Mucosa of rectum (tissue), 2 donors: Measurements from ENCODE around the gene ATP6V0E2.
"Not testable (repeated sequence)": the region's sequence is repeated elsewhere in the genome, so short reads cannot be mapped to it uniquely, and the experiment has no call there.

Experiments
- H3K27ac ChIP-seq, 2 donors: one replicate each; pipeline ENCODE4 v1.7.0; 2013; ENCODE audit warnings: inconsistent platforms in 2 of 2, low read depth in 2 of 2, low read length in 2 of 2
- H3K27me3 ChIP-seq, 2 donors: one replicate each; pipeline ENCODE4 v1.7.0; 2013; ENCODE audit warnings: low read length in 2 of 2; ENCODE audit not compliant: control insufficient read depth in 2 of 2, insufficient read depth in 2 of 2
- H3K36me3 ChIP-seq, 2 donors: one replicate each; pipeline ENCODE4 v1.7.0; 2013; ENCODE audit warnings: low read length in 2 of 2; ENCODE audit not compliant: control insufficient read depth in 2 of 2, insufficient read depth in 2 of 2
- H3K4me1 ChIP-seq, 2 donors: one replicate each; pipeline ENCODE4 v1.7.0; 2013; ENCODE audit warnings: low read length in 2 of 2, mild to moderate bottlenecking in 1 of 2; ENCODE audit not compliant: control insufficient read depth in 2 of 2, insufficient read depth in 2 of 2
- H3K4me3 ChIP-seq, 2 donors: one replicate each; pipeline ENCODE4 v1.7.0; 2013; ENCODE audit warnings: low read length in 2 of 2
- H3K9ac ChIP-seq, 2 donors: one replicate each; pipeline ENCODE4 v1.7.0; 2013; ENCODE audit warnings: low read length in 2 of 2, low read depth in 1 of 2, mild to moderate bottlenecking in 1 of 2
- H3K9me3 ChIP-seq, 2 donors: one replicate each; pipeline ENCODE4 v1.7.0; 2013; ENCODE audit warnings: low read length in 2 of 2; ENCODE audit not compliant: control insufficient read depth in 2 of 2
- donor health status: healthy.
- donor health status: Normal muscosa, but diverticular disease.

ATP6V0E2 gene

DNA sequence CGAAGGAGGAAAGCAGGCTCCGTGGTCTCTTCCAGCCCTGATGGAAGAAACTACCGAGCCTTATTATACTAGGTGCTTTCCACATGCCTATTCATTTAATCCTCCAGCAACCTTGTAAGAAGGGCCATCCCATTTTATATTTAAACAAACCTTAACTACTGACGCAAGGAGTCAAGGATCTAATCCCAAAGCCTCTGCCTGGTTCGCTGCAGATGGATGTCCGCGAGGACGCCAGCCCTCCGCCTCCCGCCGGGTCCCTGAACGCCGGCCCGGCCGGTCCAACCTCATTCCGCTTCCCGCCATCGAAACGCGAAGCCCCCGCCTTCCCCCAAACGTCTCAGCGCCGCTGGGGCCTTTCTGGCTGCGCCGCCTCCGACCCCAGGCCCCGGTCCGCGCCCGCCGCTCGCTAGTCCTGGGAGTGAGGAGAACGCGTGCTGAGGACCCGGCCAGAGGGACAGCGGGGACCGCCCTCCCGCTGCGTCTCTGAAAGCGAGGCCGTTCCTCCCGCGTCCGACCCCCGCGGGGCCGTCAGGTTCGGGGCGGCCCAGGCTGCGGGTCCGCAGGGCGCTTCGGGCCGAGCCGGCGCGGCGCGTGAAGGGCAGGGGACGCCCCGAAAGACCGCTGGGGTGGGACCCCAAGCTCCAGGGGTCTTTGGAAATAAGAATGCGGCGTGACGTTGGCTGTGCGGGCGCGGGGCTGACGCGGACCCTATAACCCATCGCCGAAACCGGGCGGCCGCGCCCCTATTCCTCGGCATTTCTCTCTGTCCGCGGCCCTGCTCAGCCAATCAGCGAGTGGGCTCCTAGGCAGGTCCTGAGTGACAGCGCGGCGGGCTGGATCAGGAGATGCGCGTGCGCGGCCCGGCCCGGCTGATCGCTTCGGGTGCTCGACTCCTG is at the start of gene ATP6V0E2:
Gene ATP6V0E2 (plus strand): TSS at position 896 of the 896 bp plus-strand sequence. CDS start 97 bp downstream, outside the sequence.
- Histone ChIP-seq H3K9ac (peak within 1 kb of the TSS; percentile 70 to 80), H3K4me1 (peaks cover 5 to 21% of the 10 kb centered on the region in 2 donors), H3K36me3 (no peaks in the 10 kb centered on the region), H3K27me3 (no peaks in the 10 kb centered on the region), H3K27ac (peak within 1 kb of the TSS; percentile 64 to 82), H3K9me3 (no peaks in the 10 kb centered on the region), H3K4me3 (peak within 1 kb of the TSS; percentile 68 to 76)

DNA sequence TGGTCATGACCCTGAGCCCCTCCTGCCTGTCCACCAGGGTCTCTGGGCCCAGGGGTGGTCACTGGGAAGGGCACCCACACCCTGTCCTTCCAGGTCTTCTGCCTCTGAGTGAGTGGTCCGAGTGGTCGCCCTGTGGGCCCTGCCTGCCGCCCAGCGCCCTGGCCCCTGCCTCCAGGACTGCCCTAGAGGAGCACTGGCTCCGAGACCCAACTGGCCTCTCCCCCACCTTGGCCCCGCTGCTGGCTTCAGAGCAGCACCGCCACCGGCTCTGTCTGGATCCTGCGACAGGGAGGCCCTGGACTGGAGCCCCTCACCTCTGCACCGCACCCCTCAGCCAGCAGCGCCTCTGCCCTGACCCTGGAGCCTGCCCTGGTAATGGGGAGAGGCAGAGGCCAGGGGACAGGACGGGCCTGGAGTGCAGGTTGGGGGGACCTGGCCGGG is 49.4 kb upstream of the ATP6V0E2 start:
- no peaks in the 10 kb centered on the region for H3K36me3 ChIP-seq
- H3K4me3 ChIP-seq: no peak overlapping the region
- peaks cover 0 to 2% of the 10 kb centered on the region in 2 donors for H3K27me3 ChIP-seq
- peaks cover 7 to 10% of the 10 kb centered on the region in 2 donors for H3K4me1 ChIP-seq
- H3K27ac ChIP-seq: no peak overlapping the region
- no peak overlapping the region for H3K9ac ChIP-seq
- no peaks in the 10 kb centered on the region for H3K9me3 ChIP-seq

DNA sequence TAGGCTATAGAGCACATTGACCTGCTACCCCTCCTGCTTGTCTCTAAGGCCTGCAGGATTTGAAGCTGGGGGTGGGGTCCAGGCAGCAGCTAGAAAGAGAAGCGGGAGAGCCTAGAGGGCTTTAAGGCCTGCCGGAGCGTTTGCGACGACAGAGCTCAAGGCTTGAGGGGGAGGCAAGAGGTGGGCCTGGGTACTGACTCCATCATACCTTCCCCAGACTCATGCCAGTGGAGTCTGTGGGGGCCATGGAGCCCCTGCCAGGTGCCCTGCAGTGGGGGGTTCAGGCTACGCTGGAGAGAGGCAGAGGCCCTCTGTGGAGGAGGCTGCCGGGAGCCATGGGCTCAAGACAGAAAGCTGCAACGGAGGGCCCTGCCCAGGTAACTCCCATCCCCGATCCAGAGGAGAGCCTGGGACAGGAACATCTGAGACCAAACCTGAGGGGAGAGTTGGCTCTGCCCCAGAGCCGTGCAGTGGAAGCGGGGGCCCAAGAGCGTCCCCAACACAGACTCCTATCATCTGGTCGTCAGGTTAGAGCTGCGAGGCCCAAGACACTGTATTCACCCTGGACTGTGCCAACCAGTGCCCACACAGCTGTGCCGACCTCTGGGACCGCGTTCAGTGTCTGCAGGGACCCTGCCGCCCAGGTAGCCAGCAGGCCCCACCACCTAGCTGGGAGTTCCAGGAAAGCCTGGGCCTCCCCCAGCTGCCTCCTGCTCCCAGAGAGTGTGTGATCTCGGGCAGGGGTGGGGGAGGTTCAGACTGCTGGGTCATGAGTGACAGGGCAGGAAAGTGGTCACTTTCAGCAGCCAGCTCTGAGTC is 48.8 kb upstream of the ATP6V0E2 start:
- Histone ChIP-seq H3K27ac (no peak overlapping the region), H3K4me3 (no peak overlapping the region), H3K36me3 (no peaks in the 10 kb centered on the region), H3K4me1 (peaks cover 7 to 10% of the 10 kb centered on the region in 2 donors), H3K27me3 (peaks cover 0 to 2% of the 10 kb centered on the region in 2 donors), H3K9me3 (no peaks in the 10 kb centered on the region), H3K9ac (no peak overlapping the region)

DNA sequence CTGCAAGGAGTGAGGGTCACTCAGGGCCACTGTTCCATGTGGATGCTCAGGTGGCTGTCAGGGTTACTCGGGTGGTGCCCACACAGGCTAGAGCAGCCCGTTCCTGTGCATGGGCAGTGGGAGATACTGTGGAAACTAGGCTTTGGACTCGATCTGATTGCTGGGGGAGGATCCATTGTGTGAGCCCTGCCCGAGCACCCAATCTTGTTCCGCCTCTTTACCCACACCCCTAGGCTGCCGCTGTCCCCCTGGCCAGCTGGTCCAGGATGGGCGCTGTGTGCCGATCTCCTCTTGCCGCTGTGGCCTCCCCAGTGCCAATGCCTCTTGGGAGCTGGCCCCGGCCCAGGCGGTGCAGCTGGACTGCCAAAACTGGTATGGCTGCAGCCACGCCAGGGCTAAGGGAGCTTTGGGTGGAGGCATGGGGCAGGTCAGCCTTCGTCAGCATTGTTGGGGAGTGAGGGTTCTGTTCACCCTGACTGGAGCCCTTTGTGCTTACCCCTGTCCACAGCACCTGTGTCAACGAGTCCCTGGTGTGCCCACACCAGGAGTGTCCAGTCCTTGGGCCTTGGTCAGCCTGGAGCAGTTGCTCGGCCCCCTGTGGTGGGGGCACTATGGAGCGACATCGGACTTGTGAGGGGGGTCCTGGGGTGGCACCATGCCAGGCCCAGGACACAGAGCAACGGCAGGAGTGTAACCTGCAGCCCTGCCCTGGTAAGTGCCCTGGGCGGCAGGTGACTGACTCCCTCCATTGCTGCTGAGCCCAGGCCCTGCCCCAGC is 48.0 kb upstream of the ATP6V0E2 start:
- H3K9ac ChIP-seq: no peak overlapping the region
- H3K4me3 ChIP-seq: no peak overlapping the region
- H3K4me1 ChIP-seq: peaks cover 7 to 10% of the 10 kb centered on the region in 2 donors
- H3K27ac ChIP-seq: no peak overlapping the region
- peaks cover 0 to 2% of the 10 kb centered on the region in 2 donors for H3K27me3 ChIP-seq
- H3K9me3 ChIP-seq: no peaks in the 10 kb centered on the region
- H3K36me3 ChIP-seq: no peaks in the 10 kb centered on the region

DNA sequence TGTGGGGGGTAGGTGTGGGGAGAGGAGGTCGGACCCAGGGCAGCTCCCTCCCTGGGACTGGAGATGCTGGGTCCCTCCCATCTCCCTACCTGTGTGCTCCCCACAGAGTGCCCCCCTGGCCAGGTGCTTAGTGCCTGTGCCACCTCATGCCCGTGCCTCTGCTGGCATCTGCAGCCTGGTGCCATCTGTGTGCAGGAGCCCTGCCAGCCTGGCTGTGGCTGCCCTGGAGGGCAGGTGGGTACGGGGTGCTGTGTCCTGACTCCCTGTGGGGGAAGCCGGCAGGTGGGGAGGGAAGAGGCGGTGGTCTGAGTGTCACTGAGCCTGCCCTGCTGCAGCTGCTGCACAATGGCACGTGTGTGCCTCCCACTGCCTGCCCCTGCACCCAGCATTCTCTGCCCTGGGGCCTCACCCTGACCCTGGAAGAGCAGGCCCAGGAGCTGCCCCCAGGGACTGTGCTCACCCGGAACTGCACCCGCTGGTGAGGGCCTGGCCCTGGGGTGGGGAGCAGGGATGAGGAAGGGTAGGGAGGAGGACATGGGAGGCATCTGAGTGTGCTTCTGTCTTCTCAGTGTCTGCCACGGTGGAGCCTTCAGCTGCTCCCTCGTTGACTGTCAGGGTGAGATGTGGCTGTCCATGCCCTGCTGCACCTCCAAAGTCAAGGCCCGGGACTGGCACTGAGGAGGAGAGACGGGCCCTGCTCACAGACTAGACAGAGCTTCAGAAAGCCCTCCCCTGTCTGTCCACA is 47.3 kb upstream of the ATP6V0E2 start:
- Histone ChIP-seq H3K36me3 (no peaks in the 10 kb centered on the region), H3K9ac (no peak overlapping the region), H3K9me3 (no peaks in the 10 kb centered on the region), H3K4me1 (peaks cover 4% of the 10 kb centered on the region in 2 donors), H3K27ac (no peak overlapping the region), H3K4me3 (no peak overlapping the region), H3K27me3 (no peaks in the 10 kb centered on the region)

DNA sequence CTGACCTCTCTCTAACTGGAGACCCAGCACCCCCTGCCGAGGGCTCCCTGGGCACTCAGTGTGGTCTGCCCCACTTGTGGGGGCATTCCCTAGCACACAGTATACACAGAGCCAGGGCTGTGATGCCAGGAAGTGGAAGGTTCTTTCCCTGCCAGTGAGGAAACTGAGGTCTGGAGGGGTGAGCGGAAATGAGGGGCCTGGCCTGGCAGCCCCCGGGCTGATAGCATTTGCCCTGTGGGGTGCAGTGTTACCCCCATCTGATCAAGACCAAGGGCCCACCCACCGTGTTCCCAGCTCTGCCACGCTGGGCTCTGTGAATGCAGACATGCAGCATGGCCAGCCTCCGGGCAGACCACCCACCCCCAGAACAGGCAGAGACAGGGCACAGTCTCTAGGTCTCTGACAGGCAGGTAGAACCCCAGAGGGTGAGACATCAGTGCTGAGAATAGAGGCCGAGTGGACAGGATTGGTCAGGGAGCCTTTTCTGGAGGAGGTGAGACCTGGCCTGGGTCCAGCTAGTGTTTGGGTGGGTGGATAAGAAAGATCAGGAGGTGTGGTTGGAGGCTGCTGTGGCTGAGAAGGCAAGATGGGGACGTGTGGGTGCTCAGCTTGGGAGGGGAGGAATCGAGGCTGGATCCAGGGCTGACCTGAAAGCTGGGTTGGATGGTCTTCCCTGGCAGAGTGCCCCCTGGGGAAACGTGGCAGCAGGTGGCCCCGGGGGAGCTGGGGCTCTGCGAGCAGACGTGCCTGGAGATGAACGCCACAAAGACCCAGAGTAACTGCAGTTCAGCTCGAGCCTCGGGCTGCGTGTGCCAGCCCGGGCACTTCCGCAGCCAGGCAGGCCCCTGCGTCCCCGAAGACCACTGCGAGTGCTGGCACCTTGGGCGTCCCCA is 46.4 kb upstream of the ATP6V0E2 start:
- H3K9ac ChIP-seq: no peak overlapping the region
- H3K27ac ChIP-seq: no peak overlapping the region
- peaks cover 0 to 2% of the 10 kb centered on the region in 2 donors for H3K27me3 ChIP-seq
- no peak overlapping the region for H3K4me3 ChIP-seq
- H3K36me3 ChIP-seq: no peaks in the 10 kb centered on the region
- no peaks in the 10 kb centered on the region for H3K4me1 ChIP-seq
- H3K9me3 ChIP-seq: no peaks in the 10 kb centered on the region

DNA sequence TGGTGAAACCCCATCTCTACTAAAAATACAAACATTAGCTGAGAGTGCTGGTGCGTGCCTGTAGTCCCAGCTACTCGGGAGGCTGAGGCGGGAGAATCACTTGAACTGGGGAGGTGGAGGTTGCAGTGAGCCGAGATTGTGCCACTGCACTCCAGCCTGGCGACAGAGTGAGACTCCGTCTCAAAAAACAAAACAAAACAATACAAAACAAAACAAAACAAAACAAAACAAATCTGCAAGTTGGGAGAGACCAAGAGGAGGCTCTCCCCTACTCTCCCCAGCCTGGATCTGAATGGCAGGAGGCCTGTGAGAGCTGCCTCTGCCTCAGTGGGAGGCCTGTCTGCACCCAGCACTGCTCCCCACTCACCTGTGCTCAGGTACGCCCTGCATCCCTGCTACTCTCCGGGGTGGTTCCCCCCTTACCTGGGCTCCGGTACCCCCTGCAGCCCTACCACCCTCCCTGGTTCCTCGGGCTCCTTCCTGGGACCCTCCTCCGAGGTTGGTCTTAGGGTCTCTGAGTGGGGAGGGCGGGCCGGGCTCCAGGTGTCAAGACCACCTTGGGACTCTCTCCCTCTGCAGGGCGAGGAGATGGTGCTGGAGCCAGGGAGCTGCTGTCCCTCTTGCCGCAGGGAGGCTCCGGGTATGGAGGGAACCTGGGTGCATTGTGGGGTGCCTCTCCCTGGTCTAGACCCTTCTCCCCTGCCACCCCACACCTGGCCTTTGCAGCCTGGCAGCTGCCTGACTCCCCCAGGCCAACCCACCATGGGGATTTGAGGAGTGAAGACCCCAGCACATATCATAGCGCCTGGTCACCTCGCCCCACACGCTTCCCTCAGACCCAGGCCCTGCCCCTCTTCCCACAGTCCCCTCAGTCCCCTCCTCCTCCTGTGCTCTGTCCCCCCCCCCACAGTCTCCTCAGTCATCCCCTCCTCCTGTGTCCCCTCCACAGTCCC is 45.1 kb upstream of the ATP6V0E2 start:
- no peaks in the 10 kb centered on the region for H3K9me3 ChIP-seq
- H3K4me1 ChIP-seq: no peaks in the 10 kb centered on the region
- H3K4me3 ChIP-seq: no peak overlapping the region
- H3K36me3 ChIP-seq: no peaks in the 10 kb centered on the region
- peaks cover 0 to 3% of the 10 kb centered on the region in 2 donors for H3K27me3 ChIP-seq
- H3K9ac ChIP-seq: no peak overlapping the region
- H3K27ac ChIP-seq: no peak overlapping the region

DNA sequence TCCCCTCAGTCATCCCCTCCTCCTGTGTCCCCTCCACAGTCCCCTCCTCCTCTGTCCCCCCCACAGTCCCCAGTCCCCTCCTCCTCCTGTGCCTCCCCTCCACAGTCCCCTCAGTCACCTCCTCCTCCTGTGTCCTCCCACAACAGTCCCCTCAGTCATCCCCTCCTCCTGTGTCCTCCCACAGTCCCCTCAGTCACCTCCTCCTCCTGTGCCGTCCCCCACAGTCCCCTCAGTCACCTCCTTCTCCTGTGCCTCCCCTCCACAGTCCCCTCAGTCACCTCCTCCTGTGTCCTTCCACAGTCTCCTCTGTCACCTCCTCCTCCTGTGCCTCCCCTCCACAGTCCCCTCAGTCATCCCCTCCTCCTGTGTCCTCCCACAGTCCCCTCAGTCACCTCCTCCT is 43.2 kb upstream of the ATP6V0E2 start:
- H3K27me3 ChIP-seq, H3K4me1 ChIP-seq, H3K27ac ChIP-seq, H3K9ac ChIP-seq, H3K4me3 ChIP-seq, H3K9me3 ChIP-seq, H3K36me3 ChIP-seq: not testable (repeated sequence)
